ENCODE measurements around the gene FES.

Gene FES

DNA sequence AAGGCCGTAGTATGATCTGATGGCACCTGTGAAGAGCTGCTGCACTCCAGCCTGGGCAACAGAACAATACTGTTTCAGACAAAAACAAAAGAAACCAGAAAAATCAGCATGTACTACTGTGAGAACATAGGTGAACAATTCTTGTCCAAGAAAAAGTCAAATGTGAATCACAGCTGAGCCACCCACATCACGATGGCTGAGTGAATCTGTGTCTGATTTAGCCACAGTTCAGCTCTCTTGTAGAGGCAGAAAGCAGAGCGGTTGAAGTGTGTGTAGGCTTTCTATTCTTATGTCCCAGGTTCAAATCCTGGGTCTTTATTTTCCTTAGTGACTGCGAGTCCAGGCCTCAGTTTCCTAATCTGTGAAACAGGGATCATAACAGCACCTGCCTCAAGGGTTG lies 20.3 kb upstream of the FES start:
- Histone ChIP-seq H3K4me1 (ENCODE audit: control insufficient read depth, insufficient read depth, low read length) (peaks cover 23% of the 10 kb centered on the region), H3K9ac (ENCODE audit: low read length) (no peak overlapping the region), H3K4me3 (ENCODE audit: low read length) (no peak overlapping the region), H3K9me3 (ENCODE audit: control insufficient read depth, low read length) (no peaks in the 10 kb centered on the region), H3K36me3 (ENCODE audit: control insufficient read depth, insufficient read depth, low read length) (no peaks in the 10 kb centered on the region), H3K27me3 (ENCODE audit: control insufficient read depth, insufficient read depth, low read length) (no peaks in the 10 kb centered on the region)

DNA sequence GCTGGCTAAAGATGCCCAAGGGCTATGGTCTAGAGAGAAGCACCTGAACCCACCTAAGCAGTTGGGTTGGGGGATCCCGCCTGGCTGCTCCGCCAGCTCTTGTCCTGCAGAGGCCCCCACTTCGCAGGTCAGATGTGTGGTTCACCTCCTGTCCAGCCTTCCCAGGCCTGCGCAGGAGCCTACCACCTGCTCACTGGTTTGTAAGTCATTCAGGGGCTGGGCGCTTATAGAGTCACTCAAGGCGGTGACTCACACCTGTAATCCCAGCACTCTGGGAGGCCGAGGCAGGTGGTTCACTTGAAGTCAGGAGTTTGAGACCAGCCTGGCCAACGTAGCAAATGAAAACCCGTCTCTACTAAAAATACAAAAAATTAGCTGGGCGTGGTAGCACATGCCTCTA lies 19.8 kb upstream of the FES start:
- Histone ChIP-seq H3K4me1 (ENCODE audit: control insufficient read depth, insufficient read depth, low read length) (peaks cover 24% of the 10 kb centered on the region), H3K27me3 (ENCODE audit: control insufficient read depth, insufficient read depth, low read length) (no peaks in the 10 kb centered on the region), H3K9ac (ENCODE audit: low read length) (no peak overlapping the region), H3K4me3 (ENCODE audit: low read length) (no peak overlapping the region), H3K9me3 (ENCODE audit: control insufficient read depth, low read length) (no peaks in the 10 kb centered on the region), H3K36me3 (ENCODE audit: control insufficient read depth, insufficient read depth, low read length) (no peaks in the 10 kb centered on the region)

DNA sequence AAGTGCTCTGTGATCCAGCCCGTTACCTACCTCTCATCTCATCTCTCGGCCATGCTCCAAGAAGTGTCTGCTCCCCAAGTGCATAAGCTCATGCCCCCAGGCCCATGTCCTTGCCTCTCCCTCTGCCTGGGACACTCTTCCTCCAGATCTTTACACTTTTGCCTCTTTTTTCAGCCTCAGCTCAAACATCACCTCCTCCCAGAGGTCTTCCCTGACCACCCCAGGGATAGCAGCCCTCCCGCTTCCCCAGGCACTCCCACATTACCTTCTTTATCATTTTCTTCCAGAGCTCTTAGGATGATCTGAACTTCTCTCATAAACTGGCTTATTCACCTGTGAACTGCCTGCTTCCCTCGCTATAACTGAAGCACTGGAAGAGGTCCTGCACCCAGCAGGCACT lies 18.6 kb upstream of the FES start:
- peaks cover 30% of the 10 kb centered on the region for H3K4me1 ChIP-seq (ENCODE audit: control insufficient read depth, insufficient read depth, low read length)

DNA sequence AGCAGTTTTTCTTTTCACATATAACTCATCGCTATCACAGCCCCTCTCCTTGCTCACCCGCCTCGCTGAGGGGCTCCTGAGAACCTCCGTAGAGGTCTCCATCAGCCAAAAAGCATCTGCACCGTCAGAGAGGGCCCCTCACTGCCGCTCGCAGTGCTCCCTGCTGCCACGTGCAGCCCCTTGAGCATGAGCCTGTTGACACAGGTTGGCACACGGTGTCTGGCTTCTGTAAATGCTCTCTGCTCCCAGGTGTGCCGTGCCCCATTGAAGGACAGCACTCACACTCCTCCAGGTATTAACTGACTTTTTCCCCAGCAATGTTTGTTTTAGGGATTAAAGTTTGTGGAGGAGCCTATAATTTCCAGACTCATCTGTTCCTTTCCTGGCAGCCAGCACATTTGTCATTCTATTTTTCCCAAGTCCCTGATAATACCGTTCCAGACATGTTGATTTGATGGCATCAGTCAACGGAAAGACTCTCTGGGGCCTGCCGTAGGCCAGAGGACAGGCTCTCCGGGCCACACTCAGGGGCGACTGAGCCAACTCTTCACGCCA lies 18.1 kb upstream of the FES start:
- Histone ChIP-seq H3K4me3 (ENCODE audit: low read length) (no peak overlapping the region), H3K9ac (ENCODE audit: low read length) (no peak overlapping the region), H3K4me1 (ENCODE audit: control insufficient read depth, insufficient read depth, low read length) (peaks cover 27% of the 10 kb centered on the region), H3K9me3 (ENCODE audit: control insufficient read depth, low read length) (no peaks in the 10 kb centered on the region), H3K27me3 (ENCODE audit: control insufficient read depth, insufficient read depth, low read length) (no peaks in the 10 kb centered on the region), H3K36me3 (ENCODE audit: control insufficient read depth, insufficient read depth, low read length) (no peaks in the 10 kb centered on the region)

More for the DNA sequence above, 18.6 kb upstream of the FES start:
- H3K9me3 ChIP-seq (ENCODE audit: control insufficient read depth, low read length) = no peaks in the 10 kb centered on the region
- no peaks in the 10 kb centered on the region for H3K36me3 ChIP-seq (ENCODE audit: control insufficient read depth, insufficient read depth, low read length)
- H3K9ac ChIP-seq (ENCODE audit: low read length) = no peak overlapping the region
- no peaks in the 10 kb centered on the region for H3K27me3 ChIP-seq (ENCODE audit: control insufficient read depth, insufficient read depth, low read length)
- no peak overlapping the region for H3K4me3 ChIP-seq (ENCODE audit: low read length)

DNA sequence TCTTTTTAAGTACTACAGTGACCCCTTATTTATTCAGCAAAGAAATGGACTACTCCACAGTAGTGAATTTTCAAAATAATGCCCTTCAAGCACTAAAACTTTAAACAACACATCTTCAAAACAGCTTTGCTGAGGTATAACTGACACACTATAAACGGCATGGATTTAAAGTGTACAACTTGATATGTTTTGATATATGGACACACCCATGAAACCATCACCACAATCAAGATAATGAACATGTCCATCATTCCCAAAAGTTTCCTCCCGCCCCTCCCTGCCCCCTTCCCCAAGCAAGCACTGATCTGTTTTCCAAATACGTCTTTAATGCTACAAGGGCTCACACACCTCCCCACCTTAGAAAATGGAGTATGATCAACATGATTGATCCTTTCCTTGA lies 17.5 kb upstream of the FES start:
- Histone ChIP-seq H3K9ac (ENCODE audit: low read length) (no peak overlapping the region), H3K9me3 (ENCODE audit: control insufficient read depth, low read length) (no peaks in the 10 kb centered on the region), H3K4me1 (ENCODE audit: control insufficient read depth, insufficient read depth, low read length) (peaks cover 27% of the 10 kb centered on the region), H3K27me3 (ENCODE audit: control insufficient read depth, insufficient read depth, low read length) (no peaks in the 10 kb centered on the region), H3K4me3 (ENCODE audit: low read length) (no peak overlapping the region), H3K36me3 (ENCODE audit: control insufficient read depth, insufficient read depth, low read length) (no peaks in the 10 kb centered on the region)

DNA sequence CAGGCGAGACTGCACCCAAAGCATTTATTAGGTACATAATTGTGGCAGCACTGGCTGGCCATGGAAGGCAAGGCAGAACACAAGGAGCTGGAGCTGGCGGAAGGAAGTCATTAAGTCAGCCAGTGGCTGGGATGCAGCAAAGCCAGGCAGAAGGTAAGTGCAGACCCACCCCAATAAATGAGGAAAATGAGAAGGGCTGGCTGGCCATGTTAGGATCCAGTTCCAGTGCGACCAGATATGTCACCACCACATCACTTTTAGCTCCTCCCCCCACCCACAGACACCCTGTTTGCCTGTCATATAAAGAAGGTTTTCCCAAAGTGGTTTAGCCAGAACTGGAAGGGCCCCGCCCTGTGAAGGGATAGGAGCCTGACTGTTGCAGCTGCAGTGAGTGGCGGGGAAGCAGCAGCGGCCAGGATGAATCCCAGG lies 16.0 kb upstream of the FES start, which contains the start of gene FURIN:
Gene FURIN, plus strand, starts transcription at position 328 of the 429 bp plus-strand sequence. CDS start 7,153 bp downstream, outside the sequence.
- Histone ChIP-seq H3K4me1 (ENCODE audit: control insufficient read depth, insufficient read depth, low read length) (peaks cover 34% of the 10 kb centered on the region), H3K4me3 (ENCODE audit: low read length) (no peak within 1 kb of the TSS), H3K9ac (ENCODE audit: low read length) (no peak within 1 kb of the TSS)

DNA sequence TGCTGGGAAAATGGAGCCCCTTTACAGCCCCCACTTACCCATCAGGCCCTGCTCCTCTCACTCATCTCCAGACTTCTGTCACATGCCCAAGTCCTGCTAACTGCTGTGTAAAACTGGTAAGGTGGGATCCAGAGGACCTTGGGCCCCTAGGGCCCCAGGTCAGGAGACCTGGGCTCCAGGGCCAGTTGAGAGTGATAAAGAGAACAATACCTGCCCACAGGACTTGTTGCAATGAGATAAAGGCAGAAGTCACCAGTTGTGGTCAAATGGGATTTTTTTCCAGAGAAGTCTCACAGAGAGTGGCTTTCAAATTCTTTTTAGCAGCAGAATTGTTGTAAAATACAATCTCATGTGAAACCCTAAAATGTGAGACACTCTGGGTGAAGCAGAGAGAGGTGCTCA lies 15.2 kb upstream of the FES start:
- H3K9me3 ChIP-seq (ENCODE audit: control insufficient read depth, low read length) = no peaks in the 10 kb centered on the region
- H3K4me1 ChIP-seq (ENCODE audit: control insufficient read depth, insufficient read depth, low read length) = peaks cover 43% of the 10 kb centered on the region
- H3K4me3 ChIP-seq (ENCODE audit: low read length) = no peak overlapping the region
- no peaks in the 10 kb centered on the region for H3K27me3 ChIP-seq (ENCODE audit: control insufficient read depth, insufficient read depth, low read length)
- no peak overlapping the region for H3K9ac ChIP-seq (ENCODE audit: low read length)
- no peaks in the 10 kb centered on the region for H3K36me3 ChIP-seq (ENCODE audit: control insufficient read depth, insufficient read depth, low read length)

More for the DNA sequence above, 16.0 kb upstream of the FES start, which contains the start of gene FURIN:
- Histone ChIP-seq H3K9me3 (ENCODE audit: control insufficient read depth, low read length) (no peaks in the 10 kb centered on the region), H3K36me3 (ENCODE audit: control insufficient read depth, insufficient read depth, low read length) (no peaks in the 10 kb centered on the region), H3K27me3 (ENCODE audit: control insufficient read depth, insufficient read depth, low read length) (no peaks in the 10 kb centered on the region)

DNA sequence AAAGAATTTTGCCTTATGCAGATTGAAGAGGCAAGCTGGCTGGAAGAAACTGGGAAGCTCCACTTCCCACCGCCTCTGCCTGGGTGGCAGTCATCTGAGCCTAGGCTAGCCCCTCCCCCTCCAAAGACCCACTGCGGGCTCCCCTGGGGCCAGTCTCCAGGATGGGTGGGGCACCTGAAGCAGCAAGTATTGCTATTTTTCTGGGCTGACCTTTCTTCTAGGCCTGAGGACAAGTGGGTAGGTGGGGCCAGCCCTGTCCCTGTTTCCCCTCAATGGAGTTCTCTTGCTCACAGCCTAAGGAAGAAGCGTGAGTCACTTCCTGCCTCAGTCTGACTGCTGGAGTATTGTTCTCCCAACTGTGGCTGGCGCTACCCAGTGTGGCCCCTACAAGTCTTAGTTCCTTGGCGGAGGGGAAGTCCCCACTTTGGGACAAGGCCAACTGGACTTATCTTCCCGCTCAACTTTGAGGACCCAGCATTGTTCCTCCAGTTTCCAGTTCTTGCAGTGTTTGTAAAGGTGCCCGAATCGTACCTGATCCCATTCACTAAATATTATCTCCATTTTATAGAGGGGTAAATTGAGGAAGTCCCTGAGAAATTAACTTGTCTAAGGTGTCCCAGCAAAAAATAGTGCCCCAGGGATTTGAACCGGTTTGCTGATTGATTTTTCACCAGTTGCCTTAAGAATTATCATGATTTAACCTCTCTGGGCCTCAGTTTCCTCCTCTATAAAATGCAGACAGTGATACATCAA lies 14.5 kb upstream of the FES start:
- Histone ChIP-seq H3K9ac (ENCODE audit: low read length) (peak overlapping the region; percentile 94), H3K4me1 (ENCODE audit: control insufficient read depth, insufficient read depth, low read length) (peaks cover 49% of the 10 kb centered on the region), H3K4me3 (ENCODE audit: low read length) (no peak overlapping the region), H3K36me3 (ENCODE audit: control insufficient read depth, insufficient read depth, low read length) (no peaks in the 10 kb centered on the region), H3K27me3 (ENCODE audit: control insufficient read depth, insufficient read depth, low read length) (no peaks in the 10 kb centered on the region), H3K9me3 (ENCODE audit: control insufficient read depth, low read length) (no peaks in the 10 kb centered on the region)

DNA sequence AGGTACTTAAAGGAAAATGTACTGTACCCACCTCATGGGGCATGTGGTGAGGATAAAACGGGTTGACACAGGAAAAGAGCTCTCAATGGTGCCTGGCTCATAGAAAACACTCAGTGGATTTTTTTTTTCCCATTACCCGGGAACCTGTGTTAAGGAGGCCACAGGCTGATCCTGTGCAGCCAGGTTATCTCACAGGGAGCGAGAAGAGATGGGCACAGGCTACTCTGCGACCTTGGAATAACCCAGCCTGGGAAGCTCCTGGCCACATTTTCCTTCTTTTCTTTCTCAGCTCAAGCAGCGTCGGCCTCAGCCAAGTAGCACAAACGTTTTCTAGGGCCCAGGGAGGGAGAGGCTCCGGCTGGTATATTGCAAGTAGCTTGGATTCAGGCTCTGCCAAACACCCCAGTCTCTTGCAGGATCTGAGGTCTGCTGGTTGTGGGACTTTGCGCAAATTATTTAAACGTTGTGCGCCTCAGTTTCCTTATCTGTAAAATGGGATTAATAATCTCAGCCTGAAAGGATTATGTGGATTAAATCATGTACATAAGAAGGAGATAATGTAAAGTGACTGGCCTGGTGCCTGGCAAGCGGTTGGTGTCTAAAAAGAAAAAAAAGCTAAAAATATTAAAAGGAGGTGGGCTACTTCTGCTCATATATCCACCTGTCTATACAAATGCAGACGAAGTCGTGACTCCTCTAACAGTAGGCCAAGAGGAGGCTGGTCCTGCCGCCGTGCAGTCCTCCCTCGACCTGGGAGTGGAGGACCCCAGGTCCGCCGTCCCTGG lies 13.8 kb upstream of the FES start:
- peaks cover 49% of the 10 kb centered on the region for H3K4me1 ChIP-seq (ENCODE audit: control insufficient read depth, insufficient read depth, low read length)
- H3K36me3 ChIP-seq (ENCODE audit: control insufficient read depth, insufficient read depth, low read length) = no peaks in the 10 kb centered on the region
- no peaks in the 10 kb centered on the region for H3K27me3 ChIP-seq (ENCODE audit: control insufficient read depth, insufficient read depth, low read length)
- H3K4me3 ChIP-seq (ENCODE audit: low read length) = peak overlapping the region; percentile 75
- H3K9ac ChIP-seq (ENCODE audit: low read length) = peak overlapping the region; percentile 94
- H3K9me3 ChIP-seq (ENCODE audit: control insufficient read depth, low read length) = no peaks in the 10 kb centered on the region

DNA sequence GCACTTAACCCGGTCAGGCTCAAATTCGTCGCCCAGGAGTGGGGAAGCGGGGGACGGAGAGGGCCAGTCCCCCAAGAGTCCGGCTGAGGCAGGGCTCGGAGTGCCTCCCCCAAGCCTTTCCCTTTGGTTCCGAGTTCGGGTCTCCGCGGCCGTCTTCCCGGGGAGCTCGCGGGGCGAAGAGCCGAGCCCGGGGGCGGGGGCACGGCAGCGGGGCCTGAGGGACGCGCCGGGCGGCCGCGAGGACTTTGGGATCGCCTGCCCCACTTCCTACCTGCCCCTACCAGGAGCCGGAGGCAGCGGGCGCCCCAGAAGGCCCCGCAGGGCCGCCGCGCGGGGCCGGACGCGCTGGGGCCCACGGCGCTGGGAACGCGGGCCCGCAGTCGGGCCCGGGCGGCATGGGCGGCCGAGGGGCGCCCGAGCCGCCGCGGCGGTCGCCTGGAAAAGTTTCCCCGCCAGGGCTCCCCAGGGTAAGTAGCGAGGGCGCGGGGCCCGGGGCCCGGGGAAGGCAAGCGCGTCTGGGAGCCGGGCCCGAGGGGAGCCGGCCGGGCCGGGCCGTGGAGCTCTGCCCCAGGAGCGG lies 13.1 kb upstream of the FES start:
- peak overlapping the region; percentile 94 for H3K9ac ChIP-seq (ENCODE audit: low read length)
- peak overlapping the region; percentile 75 for H3K4me3 ChIP-seq (ENCODE audit: low read length)
- no peaks in the 10 kb centered on the region for H3K9me3 ChIP-seq (ENCODE audit: control insufficient read depth, low read length)
- H3K4me1 ChIP-seq (ENCODE audit: control insufficient read depth, insufficient read depth, low read length) = peaks cover 49% of the 10 kb centered on the region
- no peaks in the 10 kb centered on the region for H3K27me3 ChIP-seq (ENCODE audit: control insufficient read depth, insufficient read depth, low read length)
- H3K36me3 ChIP-seq (ENCODE audit: control insufficient read depth, insufficient read depth, low read length) = peaks cover 4% of the 10 kb centered on the region

DNA sequence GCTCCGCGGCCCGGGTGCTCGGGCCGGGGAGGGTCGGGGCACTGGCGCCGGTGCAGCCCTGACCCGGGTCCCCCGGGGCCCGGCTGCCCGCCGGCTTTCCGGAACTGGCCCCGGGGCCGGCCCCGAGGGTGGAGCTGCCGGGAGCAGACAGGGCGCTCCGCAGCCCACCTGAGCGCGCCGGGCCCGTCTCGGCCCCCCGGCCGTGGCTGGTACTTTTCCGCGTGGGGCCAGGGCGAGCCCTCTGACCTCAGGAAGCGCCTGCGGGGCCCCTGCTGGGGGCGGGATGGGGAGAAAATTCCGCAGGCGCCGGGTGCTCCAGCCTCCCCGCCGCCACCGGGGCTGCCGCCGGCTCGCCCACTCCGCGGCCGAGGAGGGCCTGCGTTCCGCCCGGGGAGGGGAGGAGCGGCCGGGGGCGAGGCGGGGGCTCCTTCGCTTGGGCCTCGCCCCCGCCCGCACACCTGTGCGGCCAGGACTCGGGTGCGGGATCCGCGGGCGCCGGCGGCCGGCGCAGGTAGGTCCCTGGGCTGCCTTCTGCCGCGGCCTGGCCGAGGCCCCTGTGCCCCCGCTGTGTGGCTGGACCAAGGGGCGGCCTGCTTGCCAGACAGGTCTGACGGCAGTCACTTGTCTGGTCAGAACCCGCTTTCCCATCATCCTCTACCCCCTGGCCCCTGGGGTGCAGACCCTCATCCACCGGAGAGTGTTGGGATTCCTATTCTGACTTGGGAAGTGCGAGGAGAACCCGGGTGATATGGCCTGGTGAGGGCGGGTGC lies 12.4 kb upstream of the FES start:
- H3K36me3 ChIP-seq (ENCODE audit: control insufficient read depth, insufficient read depth, low read length) = peaks cover 11% of the 10 kb centered on the region
- H3K4me1 ChIP-seq (ENCODE audit: control insufficient read depth, insufficient read depth, low read length) = peaks cover 49% of the 10 kb centered on the region
- H3K4me3 ChIP-seq (ENCODE audit: low read length) = peak overlapping the region; percentile 89
- H3K9me3 ChIP-seq (ENCODE audit: control insufficient read depth, low read length) = no peaks in the 10 kb centered on the region
- H3K9ac ChIP-seq (ENCODE audit: low read length) = peak overlapping the region; percentile 94
- no peaks in the 10 kb centered on the region for H3K27me3 ChIP-seq (ENCODE audit: control insufficient read depth, insufficient read depth, low read length)

Data from mucosa of stomach (tissue), 1 donor.